Kidney (tissue), 14 donors: ENCODE measurements around the gene CCNL2. TPM values are rescaled to one million over a fixed set of nuclear protein-coding genes. Genes with fewer than 3 reads are reported as not detected.
A peak's percentile ranks its signal among the peaks of the same experiment; 100 is the strongest.

Experiments used
- DNase-seq, 5 donors: peaks; one replicate each; pipeline ENCODE4 v3.0.0-alpha.2; 2013 to 2020
- FAIRE-seq: peaks from 2 replicates; lab custom pipeline; 2012; peaks lifted over from hg19 to GRCh38; lab: Jason Lieb, UNC
- H3K27ac ChIP-seq, 2 donors: one replicate each; pipeline ENCODE4 v1.7.0; 2013; ENCODE audit warnings: low read depth in 2 of 2, low read length in 2 of 2, inconsistent platforms in 1 of 2
- H3K27me3 ChIP-seq: one replicate; pipeline ENCODE4 v1.7.1; 2013; ENCODE audit warnings: low read length, inconsistent platforms; ENCODE audit not compliant: control insufficient read depth, insufficient read depth
- H3K36me3 ChIP-seq, 3 donors: one replicate each; pipeline versions ENCODE4 v1.7.0 to v1.7.1; 2013; ENCODE audit warnings: low read length in 3 of 3, control low read depth in 1 of 3, inconsistent platforms in 1 of 3; ENCODE audit not compliant: insufficient read depth in 3 of 3, control insufficient read depth in 2 of 3
- H3K4me1 ChIP-seq, 3 donors: one replicate each; pipeline versions ENCODE4 v1.7.0 to v1.7.1; 2013; ENCODE audit warnings: low read length in 3 of 3, inconsistent platforms in 1 of 3, low read depth in 1 of 3; ENCODE audit not compliant: control insufficient read depth in 2 of 3, insufficient read depth in 2 of 3
- H3K4me3 ChIP-seq, 3 donors: one replicate each; pipeline versions ENCODE4 v1.7.0 to v1.8.1; 2013; ENCODE audit warnings: low read length in 3 of 3, control low read depth in 1 of 3, inconsistent platforms in 1 of 3
- H3K9ac ChIP-seq, 3 donors: one replicate each; pipeline versions ENCODE4 v1.7.0 to v1.7.1; 2013; ENCODE audit warnings: low read length in 3 of 3, control low read depth in 1 of 3, inconsistent platforms in 1 of 3
- H3K9me3 ChIP-seq, 3 donors: one replicate each; pipeline versions ENCODE4 v1.7.0 to v1.7.1; 2013; ENCODE audit warnings: low read length in 3 of 3, control low read depth in 1 of 3, inconsistent platforms in 1 of 3; ENCODE audit not compliant: control insufficient read depth in 2 of 3, insufficient read depth in 1 of 3
- CTCF ChIP-seq: IDR thresholded peaks from 3 replicates; pipeline ENCODE4 v1.5.1; 2012; ENCODE audit warnings: mild to moderate bottlenecking, moderate library complexity, borderline replicate concordance; ENCODE audit not compliant: insufficient read depth; ENCODE audit errors: extremely low read depth
- intact Hi-C: fragments of 100-400 bp; cut with DNase I; formaldehyde crosslinking; loops from one replicate; pipeline ENCODE4 v1.11.1; 2022
- polyA plus RNA-seq: library from polyadenylated mRNA; stranded (reverse); fragments of 350-450 nt; fragmentation: Illumina TruSeq; extraction: RNeasy Lipid Tissue Mini Kit (QIAGEN cat#74804); gene quantifications from one replicate; pipeline ENCODE4 v1.2.3, GENCODE V29; 2014; ENCODE audit warnings: low read depth, low replicate concordance; ENCODE audit not compliant: insufficient read depth
- total RNA-seq: library from RNA; stranded (reverse); fragmentation: NEBNext Ultra II Directional; extraction: Animal tissue kit (Norgen Biotek cat#: 25700); gene quantifications from one replicate; pipeline ENCODE4 v1.2.1, GENCODE V29; 2021
- donor health status: control.
- donor health status: control.
- donor health status: control.
- donor health status: control.
- donor health status: control.
- donor health status: DM: yes; HTN: yes; CAD: no.
- donor health status: Normal renal cell carcinoma (clear cell type).

Gene CCNL2
- total and polyA plus RNA-seq, 2 donors from 2014 or later, result 72.0 to 199 TPM

GRCh38 chr1:1359664-1360468, 39.3 kb downstream of the CCNL2 start:
- intact Hi-C loops, result no loop called here
- Histone ChIP-seq H3K27me3 (no peaks in the 10 kb centered on the region), H3K27ac (peak overlapping the region; percentile 23 to 32), H3K9ac (no peak overlapping the region), H3K36me3 (no peaks in the 10 kb centered on the region), H3K4me1 (peaks cover 0 to 21% (median 2%) of the 10 kb centered on the region in 3 donors), H3K4me3 (no peak overlapping the region), H3K9me3 (no peaks in the 10 kb centered on the region)
- FAIRE-seq (no peak), DNase-seq (peak; percentile 79 to 88 (median 81))
- no peak for TF ChIP-seq CTCF

- Histone ChIP-seq H3K27ac (peak overlapping the region in 1 of 2 donors; percentile 23), H3K27me3 (no peaks in the 10 kb centered on the region), H3K4me3 (no peak overlapping the region), H3K36me3 (no peaks in the 10 kb centered on the region), H3K9ac (no peak overlapping the region), H3K9me3 (no peaks in the 10 kb centered on the region), H3K4me1 (peaks cover 0 to 21% (median 2%) of the 10 kb centered on the region in 3 donors)
- intact Hi-C loops, result no loop called here
- TF ChIP-seq CTCF, result no peak
- peak in 1 of 5 donors; percentile 48 for DNase-seq
- FAIRE-seq, result no peak
These were observed 39.8 kb downstream of the CCNL2 start for GRCh38 chr1:1359308-1359663.

- peak within 1 kb of the TSS; percentile 69 to 83 for H3K27ac ChIP-seq
- H3K36me3 ChIP-seq, result no peaks in the 10 kb centered on the region
- no peaks in the 10 kb centered on the region for H3K9me3 ChIP-seq
- peak within 1 kb of the TSS; percentile 11 to 26 (median 24) for H3K9ac ChIP-seq
- DNase-seq (peak; percentile 76 to 93 (median 90)), FAIRE-seq (no peak)
- no peaks in the 10 kb centered on the region for H3K27me3 ChIP-seq
- peaks cover 0 to 21% (median 2%) of the 10 kb centered on the region in 3 donors for H3K4me1 ChIP-seq
- peak within 1 kb of the TSS in 2 of 3 donors; percentile 55 to 57 for H3K4me3 ChIP-seq
- TF ChIP-seq CTCF, result no peak
- intact Hi-C loops, result no loop called here
These were observed 40.5 kb downstream of the CCNL2 start, which contains the start of gene MXRA8 for GRCh38 chr1:1358433-1359271. TSS of gene MXRA8 (minus strand) at chr1:1358555. CDS start at chr1:1358504, 51 bp downstream.
